Fibroblast of peridontal ligament (primary cell): Measurements from ENCODE around the gene GRM4.

Experiments
- DNase-seq: peaks from one replicate; pipeline ENCODE4 v3.0.0-alpha.2; 2010; ENCODE audit errors: extremely low read depth

Gene GRM4

GRCh38 chr6:33980176-33981175 is 165.4 kb downstream of the GRM4 start:
- DNase-seq = no peak

DNA sequence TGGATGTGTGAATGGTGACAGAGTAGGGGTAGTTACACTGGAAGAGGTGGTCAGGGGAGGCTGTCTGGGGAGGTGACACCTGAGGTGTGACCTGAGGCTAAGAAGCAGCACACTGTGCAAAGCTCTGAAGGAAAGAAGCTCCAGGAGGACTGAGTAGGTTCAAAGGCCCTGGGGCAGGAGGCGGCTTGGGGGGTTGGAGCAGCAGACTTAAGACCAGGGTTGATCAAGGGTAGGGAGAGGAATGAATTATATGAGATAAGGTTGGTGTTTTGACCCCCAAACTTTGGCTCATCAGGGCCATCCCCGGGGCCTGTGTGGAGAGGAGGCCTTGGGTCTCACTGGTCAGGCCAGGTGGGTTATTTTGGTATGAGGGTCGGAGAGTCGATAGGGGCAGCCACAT is 166.1 kb downstream of the GRM4 start:
- DNase-seq = no peak

DNA sequence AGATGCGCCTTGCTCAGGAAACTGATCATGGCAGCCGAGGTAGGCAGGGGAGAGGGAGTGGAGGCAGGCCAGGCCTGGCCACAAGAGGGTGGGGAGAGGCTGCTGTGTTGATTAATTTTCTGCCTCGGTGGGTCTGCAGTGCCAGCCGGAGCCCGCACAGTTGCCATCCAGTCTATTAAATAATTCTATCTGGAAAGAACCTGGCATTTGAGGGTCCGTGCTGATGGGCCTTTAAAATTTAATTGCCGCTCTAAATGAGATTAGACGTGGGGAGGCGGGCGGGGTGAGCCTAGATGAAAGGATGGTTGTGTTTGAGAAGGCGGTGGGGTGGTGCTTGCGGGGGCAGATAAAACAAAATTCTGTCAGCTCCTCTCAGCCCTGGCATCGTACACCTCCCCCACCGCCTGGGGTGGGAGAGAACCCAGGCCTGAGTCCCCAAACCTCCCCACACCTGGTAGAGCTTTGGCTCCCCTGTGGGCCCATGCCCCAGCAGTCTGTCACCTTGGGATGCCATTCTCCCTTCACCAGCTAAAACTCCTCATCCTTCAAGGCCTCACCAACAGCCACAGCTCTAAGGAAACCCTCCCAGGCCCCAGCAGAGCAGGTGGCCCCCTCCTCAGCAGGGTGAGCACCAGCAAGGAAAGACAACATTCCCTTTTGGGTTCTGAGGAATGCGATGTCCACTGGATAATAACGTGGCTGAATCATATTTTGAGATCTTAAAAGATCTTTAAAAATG is 167.3 kb downstream of the GRM4 start:
- DNase-seq = no peak

DNA sequence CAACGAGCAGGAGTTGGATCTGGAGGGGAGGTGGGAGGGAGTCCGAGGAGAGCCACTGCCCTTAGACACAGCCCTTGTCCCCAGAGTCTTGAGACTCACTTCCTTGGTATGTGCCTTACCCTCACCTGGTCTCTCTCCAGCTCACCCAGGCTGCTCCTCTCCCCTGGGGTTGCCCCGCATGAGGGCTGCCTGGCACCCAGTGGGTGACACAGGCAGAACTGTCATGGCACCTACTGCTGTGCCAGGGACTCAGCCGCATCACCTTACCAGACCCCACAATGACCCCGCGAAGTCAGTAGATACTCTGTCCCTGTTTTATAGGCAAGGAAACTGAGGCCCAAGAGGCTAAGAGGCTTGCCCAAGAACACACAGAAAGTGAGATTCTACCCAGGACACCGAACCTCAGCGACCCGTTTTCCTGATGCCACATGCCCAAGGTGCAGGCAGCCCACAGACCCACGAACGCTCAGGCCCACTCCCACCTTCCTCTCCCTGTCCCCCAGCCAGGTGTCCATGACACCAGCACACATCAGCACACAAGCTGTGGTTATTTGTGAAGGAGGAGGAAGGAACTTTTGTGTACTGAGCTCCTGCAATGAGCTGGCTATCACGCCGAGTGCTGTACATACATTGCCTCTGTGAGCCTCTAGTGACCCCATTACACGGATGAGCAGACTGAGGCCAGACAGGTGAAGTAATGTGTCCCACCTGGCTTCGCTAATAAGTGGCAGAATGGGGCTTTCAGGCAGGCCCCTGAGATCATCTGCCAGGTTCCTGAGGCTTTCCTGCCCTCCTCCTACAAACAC is 168.1 kb downstream of the GRM4 start:
- DNase-seq = no peak

DNA sequence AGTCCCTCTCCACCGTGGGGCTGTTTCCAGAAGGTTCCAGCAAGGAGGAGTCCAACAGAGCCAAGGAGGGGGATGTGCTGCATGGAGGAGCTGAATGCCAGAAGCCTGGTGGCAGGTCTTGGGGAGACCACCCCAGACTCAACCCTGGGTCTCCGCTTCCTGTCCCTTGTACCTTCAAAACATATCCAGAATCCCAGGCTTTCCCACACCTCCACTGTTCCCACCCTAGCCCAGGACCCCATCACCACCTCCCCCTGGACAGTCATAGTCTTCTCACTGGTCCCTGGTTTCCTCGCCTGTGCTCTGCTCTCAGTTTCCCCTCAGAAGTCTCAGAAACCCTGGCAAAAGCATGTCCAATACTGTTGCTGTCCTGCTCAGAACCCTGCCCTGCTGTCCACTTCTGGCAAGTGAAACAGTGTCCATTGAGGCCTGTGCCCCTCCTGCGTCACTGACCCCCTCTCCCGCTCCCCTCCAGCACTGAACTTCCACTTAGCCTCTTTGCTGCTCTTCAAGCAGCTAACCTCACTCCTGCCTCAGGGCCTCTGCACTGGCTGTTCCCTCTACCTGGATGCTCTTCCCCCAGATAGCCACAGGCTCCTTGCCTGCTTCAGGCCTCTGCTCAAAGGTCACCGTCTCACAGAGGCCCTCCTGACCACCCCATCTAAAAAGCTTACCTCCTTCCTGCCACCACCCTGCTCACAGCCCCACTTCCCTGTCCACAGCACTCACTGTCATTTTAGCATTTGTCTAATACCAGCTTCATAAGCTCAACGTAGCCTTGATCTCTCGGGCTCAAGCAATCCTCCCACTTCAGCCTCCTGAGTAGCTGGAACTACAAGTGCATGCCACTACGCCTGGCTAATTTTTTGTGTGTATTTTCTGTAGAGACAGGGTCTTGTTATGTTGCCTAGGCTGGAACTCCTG is 169.2 kb downstream of the GRM4 start:
- no peak for DNase-seq

- no peak for DNase-seq
Observed at GRCh38 chr6:33975661-33976436, 170.0 kb downstream of the GRM4 start.

DNA sequence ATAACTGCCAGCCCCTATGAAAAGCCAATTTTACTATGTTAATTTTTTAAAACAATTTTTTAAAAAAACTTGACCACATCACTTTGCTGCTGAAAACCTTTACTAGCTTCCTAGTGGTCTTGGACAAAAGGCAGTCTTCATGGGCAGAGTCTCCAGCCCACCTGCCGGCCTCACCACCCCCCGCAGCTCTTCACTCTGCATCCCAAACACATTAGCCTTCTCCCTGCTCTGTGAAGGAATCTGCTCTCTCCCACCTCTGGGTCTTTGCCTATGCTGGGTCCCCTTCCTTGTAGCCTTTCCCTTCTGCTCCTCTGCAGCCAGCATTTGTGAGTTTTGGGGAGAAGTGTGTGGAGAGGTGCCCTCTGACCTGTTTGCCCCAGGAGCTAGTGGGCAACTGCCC is 171.4 kb downstream of the GRM4 start:
- no peak for DNase-seq

- no peak for DNase-seq
Observed at GRCh38 chr6:33974030-33974429, 171.9 kb downstream of the GRM4 start.

- DNase-seq = no peak
Observed at GRCh38 chr6:33971580-33971979, 174.3 kb downstream of the GRM4 start.
